ENCODE results near the gene RBSN. TPM values are rescaled to one million over a fixed set of nuclear protein-coding genes. Genes with fewer than 3 reads are reported as not detected.

The RBSN gene
- total RNA-seq, 2 donors from 2014 or later: 17.9 to 39.4 TPM

DNA sequence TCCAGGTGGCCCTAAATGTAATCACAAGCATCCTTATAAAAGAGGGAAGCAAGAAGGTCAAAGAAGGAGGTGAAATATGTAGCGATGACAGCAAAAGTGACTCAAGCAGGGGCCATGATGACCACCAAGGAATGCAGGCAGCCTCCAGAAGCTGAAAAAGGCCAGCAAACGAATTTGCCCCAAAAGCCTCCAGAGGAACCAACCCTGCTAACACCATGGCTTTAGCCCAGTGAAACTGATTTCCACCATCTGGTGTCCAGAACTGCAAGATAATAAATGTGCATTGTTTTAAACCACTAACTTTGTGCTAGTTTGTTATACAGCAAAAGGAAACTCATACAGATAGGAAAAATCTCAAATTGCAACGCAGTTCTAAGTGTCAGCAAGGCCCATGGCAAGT lies 23.0 kb upstream of the RBSN start:
- no peaks in the 10 kb centered on the region for H3K27me3 ChIP-seq (replicated peaks; ENCODE audit: insufficient read depth)
- 85% methylated on average over 3 of the region's 3 CpGs for WGBS
- TF ChIP-seq POLR2A (IDR thresholded peaks at IDR 0.05) (no peak), POLR2AphosphoS5 (IDR thresholded peaks at IDR 0.05) (no peak)
- TF ChIP-seq, protein P1, sequence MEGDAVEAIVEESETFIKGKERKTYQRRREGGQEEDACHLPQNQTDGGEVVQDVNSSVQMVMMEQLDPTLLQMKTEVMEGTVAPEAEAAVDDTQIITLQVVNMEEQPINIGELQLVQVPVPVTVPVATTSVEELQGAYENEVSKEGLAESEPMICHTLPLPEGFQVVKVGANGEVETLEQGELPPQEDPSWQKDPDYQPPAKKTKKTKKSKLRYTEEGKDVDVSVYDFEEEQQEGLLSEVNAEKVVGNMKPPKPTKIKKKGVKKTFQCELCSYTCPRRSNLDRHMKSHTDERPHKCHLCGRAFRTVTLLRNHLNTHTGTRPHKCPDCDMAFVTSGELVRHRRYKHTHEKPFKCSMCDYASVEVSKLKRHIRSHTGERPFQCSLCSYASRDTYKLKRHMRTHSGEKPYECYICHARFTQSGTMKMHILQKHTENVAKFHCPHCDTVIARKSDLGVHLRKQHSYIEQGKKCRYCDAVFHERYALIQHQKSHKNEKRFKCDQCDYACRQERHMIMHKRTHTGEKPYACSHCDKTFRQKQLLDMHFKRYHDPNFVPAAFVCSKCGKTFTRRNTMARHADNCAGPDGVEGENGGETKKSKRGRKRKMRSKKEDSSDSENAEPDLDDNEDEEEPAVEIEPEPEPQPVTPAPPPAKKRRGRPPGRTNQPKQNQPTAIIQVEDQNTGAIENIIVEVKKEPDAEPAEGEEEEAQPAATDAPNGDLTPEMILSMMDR (IDR thresholded peaks at IDR 0.05): no peak
- no peak for DNase-seq (ENCODE audit: low spot score)
- no peaks in the 10 kb centered on the region for H3K4me1 ChIP-seq (replicated peaks)
- intact Hi-C loops (cut with DNase I): no loop called here
- no peaks in the 10 kb centered on the region for H3K9me3 ChIP-seq
- H3K4me3 ChIP-seq: no peak overlapping the region
- H3K27ac ChIP-seq: no peak overlapping the region
- H3K36me3 ChIP-seq: no peaks in the 10 kb centered on the region

DNA sequence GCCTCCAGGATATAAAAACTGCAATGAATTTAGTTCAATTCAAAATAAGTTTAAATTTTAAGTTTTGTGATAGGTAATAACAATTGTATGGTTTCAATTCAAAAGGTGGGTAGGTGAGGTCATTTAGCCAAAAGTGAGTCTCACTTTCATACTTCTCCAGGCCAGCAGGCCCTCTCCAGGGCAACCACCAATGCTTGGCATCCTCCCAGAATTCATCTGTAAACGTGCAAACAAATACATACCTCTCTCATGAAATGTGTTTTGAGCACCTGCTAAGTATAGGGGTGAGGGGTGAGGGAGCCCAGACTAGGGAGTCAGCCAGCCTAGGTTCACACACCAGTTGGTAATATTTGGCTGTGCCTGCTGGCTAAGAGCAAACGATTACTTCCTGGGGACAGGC lies 22.0 kb upstream of the RBSN start:
- 9% methylated on average over 2 of the region's 2 CpGs for WGBS

GRCh38 chr3:15117011-15117410 lies 18.1 kb upstream of the RBSN start:
- H3K36me3 ChIP-seq: no peaks in the 10 kb centered on the region
- H3K27me3 ChIP-seq (replicated peaks; ENCODE audit: insufficient read depth): no peaks in the 10 kb centered on the region
- intact Hi-C loops (cut with DNase I): no loop called here
- no peak for DNase-seq (ENCODE audit: low spot score)
- no peak overlapping the region for H3K4me3 ChIP-seq
- H3K9me3 ChIP-seq: no peaks in the 10 kb centered on the region
- no peaks in the 10 kb centered on the region for H3K4me1 ChIP-seq (replicated peaks)
- no peak overlapping the region for H3K27ac ChIP-seq
- TF ChIP-seq POLR2A (IDR thresholded peaks at IDR 0.05): no peak
- TF ChIP-seq, protein P1 (IDR thresholded peaks at IDR 0.05): no peak
- no peak for TF ChIP-seq POLR2AphosphoS5 (IDR thresholded peaks at IDR 0.05)
- 80% methylated on average over 3 of the region's 3 CpGs for WGBS

More for the DNA sequence above, 22.0 kb upstream of the RBSN start:
- TF ChIP-seq, protein P1 (IDR thresholded peaks at IDR 0.05): no peak
- TF ChIP-seq POLR2A (IDR thresholded peaks at IDR 0.05) (no peak), POLR2AphosphoS5 (IDR thresholded peaks at IDR 0.05) (no peak)
- intact Hi-C loops (cut with DNase I): no loop called here
- Histone ChIP-seq H3K27me3 (replicated peaks; ENCODE audit: insufficient read depth) (no peaks in the 10 kb centered on the region), H3K36me3 (no peaks in the 10 kb centered on the region), H3K4me3 (no peak overlapping the region), H3K9me3 (no peaks in the 10 kb centered on the region), H3K27ac (no peak overlapping the region), H3K4me1 (replicated peaks) (no peaks in the 10 kb centered on the region)
- no peak for DNase-seq (ENCODE audit: low spot score)

GRCh38 chr3:15116032-15116669 lies 17.2 kb upstream of the RBSN start:
- Histone ChIP-seq H3K27me3 (replicated peaks; ENCODE audit: insufficient read depth) (no peaks in the 10 kb centered on the region), H3K9me3 (no peaks in the 10 kb centered on the region), H3K36me3 (no peaks in the 10 kb centered on the region), H3K27ac (no peak overlapping the region), H3K4me3 (no peak overlapping the region), H3K4me1 (replicated peaks) (no peaks in the 10 kb centered on the region)
- 94% methylated on average over 2 of the region's 2 CpGs for WGBS
- TF ChIP-seq, protein P1 (IDR thresholded peaks at IDR 0.05): no peak
- DNase-seq (ENCODE audit: low spot score): no peak
- intact Hi-C loops (cut with DNase I): no loop called here

Data from prostate gland (tissue), 2 donors.